ENCODE data around the gene CDKL5. TPM values are rescaled to one million over a fixed set of nuclear protein-coding genes. Genes with fewer than 3 reads are reported as not detected.
A peak's percentile ranks its signal among the peaks of the same experiment; 100 is the strongest.

The CDKL5 gene
- total RNA-seq, 1 donor from 2014 or later, result 20.7 TPM

DNA sequence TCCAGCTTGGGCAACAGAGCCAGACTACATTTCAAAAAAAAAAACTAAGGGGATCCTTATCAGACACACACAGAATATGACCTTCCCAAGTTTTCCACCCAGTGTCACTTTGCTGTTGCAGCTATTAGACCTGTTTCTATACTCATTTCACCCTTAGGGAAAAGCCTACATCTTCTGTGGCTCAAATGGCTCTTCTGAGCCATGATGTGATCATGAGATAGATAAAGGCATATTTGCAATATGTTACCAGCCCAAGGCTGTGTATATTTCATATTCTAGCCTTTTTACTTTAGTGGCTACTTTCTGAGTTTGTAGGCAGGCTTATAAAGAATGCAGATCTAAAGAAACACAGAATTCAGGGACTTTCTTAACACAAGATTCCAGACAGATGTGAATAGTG is 227.2 kb downstream of the CDKL5 start:
- peaks cover 2% of the 10 kb centered on the region for H3K9me3 Mint-ChIP-seq (ENCODE audit: low read depth)
- H3K27ac Mint-ChIP-seq (ENCODE audit: unreplicated experiment), result no peak overlapping the region
- H3K4me1 Mint-ChIP-seq (ENCODE audit: low read depth), result peaks cover 13% of the 10 kb centered on the region
- no peak for DNase-seq (ENCODE audit: low spot score)
- no peak overlapping the region for H3K4me3 Mint-ChIP-seq (ENCODE audit: unreplicated experiment)
- no peak for TF ChIP-seq CTCF (IDR thresholded peaks at IDR 0.05)
- H3K27me3 Mint-ChIP-seq (ENCODE audit: low read depth), result no peaks in the 10 kb centered on the region
- no peaks in the 10 kb centered on the region for H3K36me3 Mint-ChIP-seq (ENCODE audit: low read depth)

- Mint-ChIP-seq H3K27me3 (ENCODE audit: low read depth) (no peaks in the 10 kb centered on the region), H3K4me1 (ENCODE audit: low read depth) (peaks cover 4% of the 10 kb centered on the region), H3K27ac (ENCODE audit: unreplicated experiment) (no peak overlapping the region), H3K36me3 (ENCODE audit: low read depth) (no peaks in the 10 kb centered on the region), H3K4me3 (ENCODE audit: unreplicated experiment) (no peak overlapping the region), H3K9me3 (ENCODE audit: low read depth) (peaks cover 2% of the 10 kb centered on the region)
- no peak for DNase-seq (ENCODE audit: low spot score)
- no peak for TF ChIP-seq CTCF (IDR thresholded peaks at IDR 0.05)
Measured at GRCh38 chrX:18654875-18655836, 229.7 kb downstream of the CDKL5 start.

DNA sequence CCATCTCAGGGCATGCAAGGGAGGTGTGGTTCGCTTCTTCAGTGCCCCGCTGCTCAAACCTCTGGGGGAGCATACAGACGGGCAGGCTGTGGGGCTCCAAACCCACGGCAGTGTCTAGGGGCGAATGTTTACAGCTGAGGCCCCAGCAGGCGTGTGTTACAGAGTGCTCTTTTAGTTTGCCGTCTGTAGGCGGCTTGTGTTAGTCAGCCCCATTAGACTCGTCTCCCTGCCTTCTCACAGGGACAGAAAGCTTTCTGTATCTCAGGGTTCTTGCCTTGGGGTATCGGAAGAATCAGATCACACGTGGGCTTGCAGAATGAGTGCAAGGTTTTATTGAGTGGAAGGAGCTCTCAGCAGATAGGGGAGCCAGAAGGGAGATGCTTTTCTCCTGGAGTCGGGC is 235.9 kb downstream of the CDKL5 start:
- no peak for TF ChIP-seq CTCF (IDR thresholded peaks at IDR 0.05)
- no peak overlapping the region for H3K4me3 Mint-ChIP-seq (ENCODE audit: unreplicated experiment)
- no peak overlapping the region for H3K27ac Mint-ChIP-seq (ENCODE audit: unreplicated experiment)
- H3K9me3 Mint-ChIP-seq (ENCODE audit: low read depth), result no peaks in the 10 kb centered on the region
- no peak for DNase-seq (ENCODE audit: low spot score)
- no peaks in the 10 kb centered on the region for H3K27me3 Mint-ChIP-seq (ENCODE audit: low read depth)
- no peaks in the 10 kb centered on the region for H3K4me1 Mint-ChIP-seq (ENCODE audit: low read depth)
- H3K36me3 Mint-ChIP-seq (ENCODE audit: low read depth), result peaks cover 2% of the 10 kb centered on the region

- no peak for DNase-seq (ENCODE audit: low spot score)
- peak; percentile 7 for TF ChIP-seq CTCF (IDR thresholded peaks at IDR 0.05)
- peaks cover 2% of the 10 kb centered on the region for H3K36me3 Mint-ChIP-seq (ENCODE audit: low read depth)
- H3K4me1 Mint-ChIP-seq (ENCODE audit: low read depth), result peaks cover 6% of the 10 kb centered on the region
- H3K4me3 Mint-ChIP-seq (ENCODE audit: unreplicated experiment), result no peak overlapping the region
- H3K9me3 Mint-ChIP-seq (ENCODE audit: low read depth), result peaks cover 7% of the 10 kb centered on the region
- no peak overlapping the region for H3K27ac Mint-ChIP-seq (ENCODE audit: unreplicated experiment)
- no peaks in the 10 kb centered on the region for H3K27me3 Mint-ChIP-seq (ENCODE audit: low read depth)
Measured at GRCh38 chrX:18664947-18665346, 239.5 kb downstream of the CDKL5 start.

DNA sequence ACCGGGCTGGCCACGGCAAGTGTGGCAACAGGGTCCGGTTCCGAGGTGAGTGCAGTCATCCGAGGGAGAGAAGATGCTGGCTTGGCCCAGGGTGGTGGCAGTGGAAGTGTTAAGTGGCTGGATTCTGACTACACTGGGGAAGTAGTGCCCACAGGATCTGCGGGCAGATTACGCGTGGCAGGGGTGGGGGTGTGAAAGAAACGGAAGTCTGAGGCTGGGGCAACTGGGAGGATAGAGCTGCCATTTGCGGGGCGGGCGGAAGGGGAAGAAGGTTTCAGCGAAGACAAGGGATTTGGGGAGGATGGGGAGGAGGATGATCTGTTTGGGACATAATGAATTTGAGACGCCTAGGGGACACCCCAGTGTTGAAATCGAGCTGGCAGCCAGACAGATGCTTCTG is 241.2 kb downstream of the CDKL5 start:
- peaks cover 7% of the 10 kb centered on the region for H3K9me3 Mint-ChIP-seq (ENCODE audit: low read depth)
- no peaks in the 10 kb centered on the region for H3K27me3 Mint-ChIP-seq (ENCODE audit: low read depth)
- DNase-seq (ENCODE audit: low spot score), result no peak
- H3K36me3 Mint-ChIP-seq (ENCODE audit: low read depth), result peaks cover 2% of the 10 kb centered on the region
- H3K4me1 Mint-ChIP-seq (ENCODE audit: low read depth), result peaks cover 6% of the 10 kb centered on the region
- TF ChIP-seq CTCF (IDR thresholded peaks at IDR 0.05), result no peak
- no peak overlapping the region for H3K27ac Mint-ChIP-seq (ENCODE audit: unreplicated experiment)
- H3K4me3 Mint-ChIP-seq (ENCODE audit: unreplicated experiment), result no peak overlapping the region

Data from chondrocyte (in vitro differentiated cells).